ENCODE measurements around the gene TIMM17A. TPM values are rescaled to one million over a fixed set of nuclear protein-coding genes. Genes with fewer than 3 reads are reported as not detected.

Gene TIMM17A
- total and polyA plus RNA-seq, 2 donors: 47.1 to 48.9 TPM

GRCh38 chr1:201964261-201964660, 9.0 kb downstream of the TIMM17A start:
- Histone ChIP-seq H3K27ac (ENCODE audit: low read depth in 1 of 2, low read length in 1 of 2) (no peak overlapping the region), H3K36me3 (ENCODE audit: control insufficient read depth in 2 of 2, insufficient read depth in 2 of 2, low read length in 1 of 2) (peaks cover 46 to 61% of the 10 kb centered on the region in 2 donors), H3K9me3 (ENCODE audit: control insufficient read depth in 2 of 2, insufficient read depth in 1 of 2, low read length in 1 of 2) (no peaks in the 10 kb centered on the region), H3K4me1 (ENCODE audit: control insufficient read depth in 2 of 2, insufficient read depth in 2 of 2, low read length in 2 of 2) (no peaks in the 10 kb centered on the region), H3K27me3 (ENCODE audit: control insufficient read depth in 2 of 2, insufficient read depth in 1 of 2, low read length in 1 of 2) (no peaks in the 10 kb centered on the region), H3K4me3 (ENCODE audit: low read length in 2 of 2) (no peak overlapping the region)
- WGBS: 95% methylated on average over 1 of the region's 1 CpG
- DNase-seq (ENCODE audit: low read depth in 6 of 9, low spot score in 9 of 9): no peak

- no peak overlapping the region for H3K27ac ChIP-seq (ENCODE audit: low read depth in 1 of 2, low read length in 1 of 2)
- DNase-seq (ENCODE audit: low read depth in 6 of 9, low spot score in 9 of 9): no peak
- no peaks in the 10 kb centered on the region for H3K27me3 ChIP-seq (ENCODE audit: control insufficient read depth in 2 of 2, insufficient read depth in 1 of 2, low read length in 1 of 2)
- H3K4me1 ChIP-seq (ENCODE audit: control insufficient read depth in 2 of 2, insufficient read depth in 2 of 2, low read length in 2 of 2): no peaks in the 10 kb centered on the region
- H3K36me3 ChIP-seq (ENCODE audit: control insufficient read depth in 2 of 2, insufficient read depth in 2 of 2, low read length in 1 of 2): peaks cover 47 to 64% of the 10 kb centered on the region in 2 donors
- H3K9me3 ChIP-seq (ENCODE audit: control insufficient read depth in 2 of 2, insufficient read depth in 1 of 2, low read length in 1 of 2): no peaks in the 10 kb centered on the region
- H3K4me3 ChIP-seq (ENCODE audit: low read length in 2 of 2): no peak overlapping the region
- 96% methylated on average over 5 of the region's 5 CpGs for WGBS
These were observed 10.9 kb downstream of the TIMM17A start for GRCh38 chr1:201966171-201966570.

GRCh38 chr1:201968202-201968925, 13.1 kb downstream of the TIMM17A start:
- H3K27me3 ChIP-seq (ENCODE audit: control insufficient read depth in 2 of 2, insufficient read depth in 1 of 2, low read length in 1 of 2): no peaks in the 10 kb centered on the region
- peaks cover 33 to 50% of the 10 kb centered on the region in 2 donors for H3K36me3 ChIP-seq (ENCODE audit: control insufficient read depth in 2 of 2, insufficient read depth in 2 of 2, low read length in 1 of 2)
- 94% methylated on average over 16 of the region's 16 CpGs for WGBS

GRCh38 chr1:201970334-201971159, 15.2 kb downstream of the TIMM17A start:
- no peaks in the 10 kb centered on the region for H3K4me1 ChIP-seq (ENCODE audit: control insufficient read depth in 2 of 2, insufficient read depth in 2 of 2, low read length in 2 of 2)
- peaks cover 22 to 37% of the 10 kb centered on the region in 2 donors for H3K36me3 ChIP-seq (ENCODE audit: control insufficient read depth in 2 of 2, insufficient read depth in 2 of 2, low read length in 1 of 2)
- no peak for DNase-seq (ENCODE audit: low read depth in 6 of 9, low spot score in 9 of 9)
- no peaks in the 10 kb centered on the region for H3K9me3 ChIP-seq (ENCODE audit: control insufficient read depth in 2 of 2, insufficient read depth in 1 of 2, low read length in 1 of 2)
- H3K27ac ChIP-seq (ENCODE audit: low read depth in 1 of 2, low read length in 1 of 2): no peak overlapping the region
- WGBS: 81% methylated on average over 9 of the region's 9 CpGs
- no peak overlapping the region for H3K4me3 ChIP-seq (ENCODE audit: low read length in 2 of 2)
- no peaks in the 10 kb centered on the region for H3K27me3 ChIP-seq (ENCODE audit: control insufficient read depth in 2 of 2, insufficient read depth in 1 of 2, low read length in 1 of 2)

More at GRCh38 chr1:201968202-201968925, 13.1 kb downstream of the TIMM17A start:
- H3K27ac ChIP-seq (ENCODE audit: low read depth in 1 of 2, low read length in 1 of 2): no peak overlapping the region
- H3K9me3 ChIP-seq (ENCODE audit: control insufficient read depth in 2 of 2, insufficient read depth in 1 of 2, low read length in 1 of 2): no peaks in the 10 kb centered on the region
- no peaks in the 10 kb centered on the region for H3K4me1 ChIP-seq (ENCODE audit: control insufficient read depth in 2 of 2, insufficient read depth in 2 of 2, low read length in 2 of 2)
- no peak overlapping the region for H3K4me3 ChIP-seq (ENCODE audit: low read length in 2 of 2)
- no peak for DNase-seq (ENCODE audit: low read depth in 6 of 9, low spot score in 9 of 9)

GRCh38 chr1:201982082-201982622, 26.8 kb downstream of the TIMM17A start:
- Histone ChIP-seq H3K9me3 (ENCODE audit: control insufficient read depth in 2 of 2, insufficient read depth in 1 of 2, low read length in 1 of 2) (no peaks in the 10 kb centered on the region), H3K4me1 (ENCODE audit: control insufficient read depth in 2 of 2, insufficient read depth in 2 of 2, low read length in 2 of 2) (peaks cover 3 to 9% of the 10 kb centered on the region in 2 donors), H3K27me3 (ENCODE audit: control insufficient read depth in 2 of 2, insufficient read depth in 1 of 2, low read length in 1 of 2) (peaks cover 0 to 4% of the 10 kb centered on the region in 2 donors), H3K36me3 (ENCODE audit: control insufficient read depth in 2 of 2, insufficient read depth in 2 of 2, low read length in 1 of 2) (no peaks in the 10 kb centered on the region), H3K4me3 (ENCODE audit: low read length in 2 of 2) (peak overlapping the region; percentile 55 to 64), H3K27ac (ENCODE audit: low read depth in 1 of 2, low read length in 1 of 2) (peak overlapping the region in 1 of 2 donors; percentile 37)
- peak in 5 of 9 donors; percentile 5 to 46 (median 42) for DNase-seq (ENCODE audit: low read depth in 6 of 9, low spot score in 9 of 9)
- 13% methylated on average over 31 of the region's 31 CpGs for WGBS

GRCh38 chr1:201982623-201983379, 27.5 kb downstream of the TIMM17A start, which contains the start of gene RNPEP:
Gene RNPEP (plus strand): TSS chr1:201982648. CDS start chr1:201982667, 19 bp downstream.
- WGBS: under 1% methylated on average over 80 of the region's 80 CpGs
- H3K27ac ChIP-seq (ENCODE audit: low read depth in 1 of 2, low read length in 1 of 2): peak within 1 kb of the TSS in 1 of 2 donors; percentile 75
- H3K36me3 ChIP-seq (ENCODE audit: control insufficient read depth in 2 of 2, insufficient read depth in 2 of 2, low read length in 1 of 2): no peaks in the 10 kb centered on the region
- H3K27me3 ChIP-seq (ENCODE audit: control insufficient read depth in 2 of 2, insufficient read depth in 1 of 2, low read length in 1 of 2): peaks cover 0 to 4% of the 10 kb centered on the region in 2 donors
- no peaks in the 10 kb centered on the region for H3K9me3 ChIP-seq (ENCODE audit: control insufficient read depth in 2 of 2, insufficient read depth in 1 of 2, low read length in 1 of 2)
- peak within 1 kb of the TSS; percentile 55 to 64 for H3K4me3 ChIP-seq (ENCODE audit: low read length in 2 of 2)
- H3K4me1 ChIP-seq (ENCODE audit: control insufficient read depth in 2 of 2, insufficient read depth in 2 of 2, low read length in 2 of 2): peaks cover 3 to 9% of the 10 kb centered on the region in 2 donors
- DNase-seq (ENCODE audit: low read depth in 6 of 9, low spot score in 9 of 9): peak in 8 of 9 donors; percentile 8 to 70 (median 39)

GRCh38 chr1:201983380-201983805, 28.1 kb downstream of the TIMM17A start:
- Histone ChIP-seq H3K36me3 (ENCODE audit: control insufficient read depth in 2 of 2, insufficient read depth in 2 of 2, low read length in 1 of 2) (no peaks in the 10 kb centered on the region), H3K4me1 (ENCODE audit: control insufficient read depth in 2 of 2, insufficient read depth in 2 of 2, low read length in 2 of 2) (peaks cover 3 to 9% of the 10 kb centered on the region in 2 donors), H3K9me3 (ENCODE audit: control insufficient read depth in 2 of 2, insufficient read depth in 1 of 2, low read length in 1 of 2) (no peaks in the 10 kb centered on the region), H3K27ac (ENCODE audit: low read depth in 1 of 2, low read length in 1 of 2) (peak overlapping the region in 1 of 2 donors; percentile 75), H3K27me3 (ENCODE audit: control insufficient read depth in 2 of 2, insufficient read depth in 1 of 2, low read length in 1 of 2) (peaks cover 0 to 4% of the 10 kb centered on the region in 2 donors), H3K4me3 (ENCODE audit: low read length in 2 of 2) (peak overlapping the region; percentile 55 to 64)
- no peak for DNase-seq (ENCODE audit: low read depth in 6 of 9, low spot score in 9 of 9)
- WGBS: 23% methylated on average over 11 of the region's 11 CpGs

- peaks cover 3 to 9% of the 10 kb centered on the region in 2 donors for H3K4me1 ChIP-seq (ENCODE audit: control insufficient read depth in 2 of 2, insufficient read depth in 2 of 2, low read length in 2 of 2)
- peaks cover 6 to 8% of the 10 kb centered on the region in 2 donors for H3K36me3 ChIP-seq (ENCODE audit: control insufficient read depth in 2 of 2, insufficient read depth in 2 of 2, low read length in 1 of 2)
- DNase-seq (ENCODE audit: low read depth in 6 of 9, low spot score in 9 of 9): no peak
- H3K27me3 ChIP-seq (ENCODE audit: control insufficient read depth in 2 of 2, insufficient read depth in 1 of 2, low read length in 1 of 2): peaks cover 0 to 4% of the 10 kb centered on the region in 2 donors
- no peaks in the 10 kb centered on the region for H3K9me3 ChIP-seq (ENCODE audit: control insufficient read depth in 2 of 2, insufficient read depth in 1 of 2, low read length in 1 of 2)
- no peak overlapping the region for H3K4me3 ChIP-seq (ENCODE audit: low read length in 2 of 2)
- 98% methylated on average over 3 of the region's 3 CpGs for WGBS
- no peak overlapping the region for H3K27ac ChIP-seq (ENCODE audit: low read depth in 1 of 2, low read length in 1 of 2)
These were observed 29.1 kb downstream of the TIMM17A start for GRCh38 chr1:201984446-201984845.

Data from thymus (tissue), 11 donors.